ENCODE measurements around the gene TCF4. TPM values are rescaled to one million over a fixed set of nuclear protein-coding genes. Genes with fewer than 3 reads are reported as not detected.

TCF4 gene
- total RNA-seq, 2 donors from 2014 or later = 31.6 to 34.0 TPM

DNA sequence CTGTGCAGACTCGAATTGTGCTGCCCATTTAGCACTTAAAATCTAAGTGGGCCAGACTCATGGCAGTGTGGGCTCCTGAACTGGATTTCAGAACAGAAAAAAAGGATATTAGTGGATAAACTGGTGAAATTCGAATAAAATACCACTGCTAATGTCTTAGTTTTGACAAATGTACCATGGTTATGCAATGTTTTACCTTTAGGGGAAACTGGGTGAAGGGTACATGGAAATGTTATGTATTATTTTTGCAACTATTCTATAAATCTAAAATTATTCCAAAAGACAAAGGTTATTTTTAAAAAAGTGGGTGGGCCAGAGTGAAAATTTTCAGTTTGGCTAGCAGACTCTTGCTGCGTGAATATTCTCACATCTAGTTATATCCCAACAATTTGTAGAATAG, 368.2 kb downstream of the TCF4 start:
- Histone ChIP-seq H3K27me3 (no peaks in the 10 kb centered on the region), H3K27ac (no peak overlapping the region), H3K36me3 (replicated peaks in 1 of 2; ENCODE audit: insufficient read depth in 1 of 2, low read depth in 2 of 2) (no peaks in the 10 kb centered on the region), H3K4me3 (no peak overlapping the region), H3K9me3 (no peaks in the 10 kb centered on the region), H3K4me1 (no peaks in the 10 kb centered on the region)
- WGBS, 2 donors = 71 to 82% methylated on average over 3 of the region's 3 CpGs
- TF ChIP-seq POLR2A (IDR thresholded peaks at IDR 0.05) = no peak
- TF ChIP-seq, protein P1, sequence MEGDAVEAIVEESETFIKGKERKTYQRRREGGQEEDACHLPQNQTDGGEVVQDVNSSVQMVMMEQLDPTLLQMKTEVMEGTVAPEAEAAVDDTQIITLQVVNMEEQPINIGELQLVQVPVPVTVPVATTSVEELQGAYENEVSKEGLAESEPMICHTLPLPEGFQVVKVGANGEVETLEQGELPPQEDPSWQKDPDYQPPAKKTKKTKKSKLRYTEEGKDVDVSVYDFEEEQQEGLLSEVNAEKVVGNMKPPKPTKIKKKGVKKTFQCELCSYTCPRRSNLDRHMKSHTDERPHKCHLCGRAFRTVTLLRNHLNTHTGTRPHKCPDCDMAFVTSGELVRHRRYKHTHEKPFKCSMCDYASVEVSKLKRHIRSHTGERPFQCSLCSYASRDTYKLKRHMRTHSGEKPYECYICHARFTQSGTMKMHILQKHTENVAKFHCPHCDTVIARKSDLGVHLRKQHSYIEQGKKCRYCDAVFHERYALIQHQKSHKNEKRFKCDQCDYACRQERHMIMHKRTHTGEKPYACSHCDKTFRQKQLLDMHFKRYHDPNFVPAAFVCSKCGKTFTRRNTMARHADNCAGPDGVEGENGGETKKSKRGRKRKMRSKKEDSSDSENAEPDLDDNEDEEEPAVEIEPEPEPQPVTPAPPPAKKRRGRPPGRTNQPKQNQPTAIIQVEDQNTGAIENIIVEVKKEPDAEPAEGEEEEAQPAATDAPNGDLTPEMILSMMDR (IDR thresholded peaks at IDR 0.05) = no peak
- intact Hi-C loops (cut with DNase I) = no loop called here
- ATAC-seq (no peak), DNase-seq (no peak)

DNA sequence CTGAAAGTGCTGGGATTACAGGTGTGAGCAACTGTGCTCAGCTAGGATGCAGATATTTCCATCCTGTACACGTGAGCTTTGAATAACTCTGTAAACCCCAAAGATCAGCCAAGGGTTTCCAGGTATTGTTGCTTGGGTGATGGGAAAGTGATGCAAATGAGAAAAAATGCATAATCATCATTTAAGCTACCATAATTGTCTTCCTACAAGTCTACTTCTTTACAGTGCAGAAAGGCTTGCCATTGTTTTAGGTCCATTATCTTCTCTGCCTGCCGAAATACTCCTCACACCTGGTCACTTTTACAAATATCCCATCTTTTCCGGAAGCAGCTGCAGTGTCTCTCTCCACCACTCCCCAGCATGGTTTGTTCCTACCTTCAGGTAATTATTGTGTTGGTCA, 368.9 kb downstream of the TCF4 start:
- no peak overlapping the region for H3K27ac ChIP-seq
- 76 to 81% methylated on average over 3 of the region's 3 CpGs for WGBS, 2 donors
- H3K27me3 ChIP-seq = no peaks in the 10 kb centered on the region
- H3K9me3 ChIP-seq = no peaks in the 10 kb centered on the region
- H3K4me3 ChIP-seq = no peak overlapping the region
- H3K36me3 ChIP-seq (replicated peaks in 1 of 2; ENCODE audit: insufficient read depth in 1 of 2, low read depth in 2 of 2) = no peaks in the 10 kb centered on the region
- DNase-seq (no peak), ATAC-seq (no peak)
- intact Hi-C loops (cut with DNase I) = no loop called here
- TF ChIP-seq, protein P1 (IDR thresholded peaks at IDR 0.05) = no peak
- TF ChIP-seq POLR2A (IDR thresholded peaks at IDR 0.05) = no peak
- no peaks in the 10 kb centered on the region for H3K4me1 ChIP-seq

- Histone ChIP-seq H3K9me3 (no peaks in the 10 kb centered on the region), H3K36me3 (replicated peaks in 1 of 2; ENCODE audit: insufficient read depth in 1 of 2, low read depth in 2 of 2) (no peaks in the 10 kb centered on the region), H3K4me3 (no peak overlapping the region), H3K27me3 (no peaks in the 10 kb centered on the region), H3K4me1 (no peaks in the 10 kb centered on the region), H3K27ac (no peak overlapping the region)
- WGBS, 2 donors = 72 to 76% methylated on average over 5 of the region's 5 CpGs
- intact Hi-C loops (cut with DNase I) = no loop called here
- DNase-seq (no peak), ATAC-seq (no peak)
- TF ChIP-seq POLR2A (IDR thresholded peaks at IDR 0.05) = no peak
- TF ChIP-seq, protein P1 (IDR thresholded peaks at IDR 0.05) = no peak
Observed at GRCh38 chr18:55214969-55215368, 373.0 kb downstream of the TCF4 start.

DNA sequence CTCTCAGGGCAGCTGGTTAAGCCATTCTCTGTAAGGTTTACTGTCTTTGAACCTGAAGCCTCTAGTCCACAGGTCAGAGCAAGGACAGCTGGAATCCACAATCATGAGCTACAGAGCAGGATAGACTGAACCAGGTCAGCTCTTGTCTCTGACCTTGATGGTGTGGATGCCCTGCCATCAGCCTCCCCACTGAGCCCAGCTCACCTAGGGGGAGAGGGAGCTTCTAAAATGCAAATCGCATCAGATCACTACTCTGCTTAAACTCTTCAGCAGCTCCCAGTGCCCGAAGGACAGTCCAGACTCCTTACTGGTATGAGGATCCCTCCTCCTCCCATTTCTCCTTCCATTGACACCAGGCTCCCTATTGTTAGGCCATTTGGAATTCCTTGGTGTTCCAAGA, 373.5 kb downstream of the TCF4 start:
- DNase-seq = no peak
- Histone ChIP-seq H3K27me3 (no peaks in the 10 kb centered on the region), H3K4me1 (no peaks in the 10 kb centered on the region), H3K27ac (no peak overlapping the region), H3K4me3 (no peak overlapping the region), H3K9me3 (no peaks in the 10 kb centered on the region), H3K36me3 (replicated peaks in 1 of 2; ENCODE audit: insufficient read depth in 1 of 2, low read depth in 2 of 2) (no peaks in the 10 kb centered on the region)
- intact Hi-C loops (cut with DNase I) = no loop called here
- TF ChIP-seq POLR2A (IDR thresholded peaks at IDR 0.05) = no peak
- TF ChIP-seq, protein P1 (IDR thresholded peaks at IDR 0.05) = no peak
- ATAC-seq = no peak
- WGBS, 2 donors = 42 to 64% methylated on average over 2 of the region's 2 CpGs

- Histone ChIP-seq H3K27me3 (no peaks in the 10 kb centered on the region), H3K9me3 (no peaks in the 10 kb centered on the region), H3K36me3 (replicated peaks in 1 of 2; ENCODE audit: insufficient read depth in 1 of 2, low read depth in 2 of 2) (no peaks in the 10 kb centered on the region), H3K4me1 (no peaks in the 10 kb centered on the region), H3K27ac (no peak overlapping the region), H3K4me3 (no peak overlapping the region)
- DNase-seq = no peak
- WGBS, 2 donors = 82 to 85% methylated on average over 1 of the region's 1 CpG
- intact Hi-C loops (cut with DNase I) = no loop called here
- ATAC-seq = no peak
- TF ChIP-seq, protein P1 (IDR thresholded peaks at IDR 0.05) = no peak
- no peak for TF ChIP-seq POLR2A (IDR thresholded peaks at IDR 0.05)
Observed at GRCh38 chr18:55213586-55213985, 374.4 kb downstream of the TCF4 start.
